Stimulated activated CD4-positive, alpha-beta T cell treated with anti-CD3 and anti-CD28 coated beads, Interleukin-2, amount 100 ng/mL, for 48 hours (primary cell): ENCODE results near the gene LCMT2.

Experiments used
- DNase-seq, 2 donors: peaks; one replicate each; pipeline ENCODE4 v3.0.0-alpha.2; 2020

The LCMT2 gene

DNA sequence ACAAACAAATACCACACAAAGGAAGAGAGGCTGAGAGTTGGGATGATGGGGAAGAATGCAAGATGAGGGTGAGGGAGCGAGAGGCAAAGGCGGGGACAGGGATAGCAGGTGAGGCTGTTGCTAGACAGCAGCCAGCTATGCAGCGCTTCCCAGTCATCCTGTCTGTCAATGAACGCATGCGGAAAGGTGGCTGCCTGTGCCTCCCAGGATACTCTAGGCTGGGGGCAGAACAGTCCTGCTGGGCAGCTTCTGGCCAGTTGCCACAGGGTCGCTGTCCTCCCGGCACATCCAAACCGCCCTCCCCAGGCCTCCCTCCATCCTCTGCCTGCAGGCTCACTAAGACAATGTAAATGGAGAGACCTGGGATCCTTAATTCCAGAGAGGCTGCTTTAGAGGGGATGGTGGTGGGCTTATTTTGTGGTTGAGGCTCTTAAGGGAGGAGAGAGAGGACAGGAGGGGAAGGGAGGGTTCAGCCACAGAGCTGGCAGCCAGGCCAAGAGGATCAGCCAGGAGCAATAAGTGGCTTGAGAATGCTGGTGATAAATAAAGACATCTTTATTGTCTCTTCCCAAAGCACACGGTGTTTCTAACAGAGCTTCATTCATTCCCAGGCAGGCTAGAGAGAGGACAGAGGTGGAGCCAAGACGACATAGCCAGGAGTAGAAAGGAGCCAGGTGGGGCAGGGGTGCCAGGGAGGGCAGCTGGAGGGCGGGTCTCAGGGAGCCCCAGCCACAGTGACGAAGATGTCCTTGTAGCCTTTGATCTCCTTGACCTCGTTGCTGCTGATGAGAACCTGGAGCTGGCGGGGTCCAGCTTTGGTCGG, 54.4 kb downstream of the LCMT2 start:
- DNase-seq, result no peak

DNA sequence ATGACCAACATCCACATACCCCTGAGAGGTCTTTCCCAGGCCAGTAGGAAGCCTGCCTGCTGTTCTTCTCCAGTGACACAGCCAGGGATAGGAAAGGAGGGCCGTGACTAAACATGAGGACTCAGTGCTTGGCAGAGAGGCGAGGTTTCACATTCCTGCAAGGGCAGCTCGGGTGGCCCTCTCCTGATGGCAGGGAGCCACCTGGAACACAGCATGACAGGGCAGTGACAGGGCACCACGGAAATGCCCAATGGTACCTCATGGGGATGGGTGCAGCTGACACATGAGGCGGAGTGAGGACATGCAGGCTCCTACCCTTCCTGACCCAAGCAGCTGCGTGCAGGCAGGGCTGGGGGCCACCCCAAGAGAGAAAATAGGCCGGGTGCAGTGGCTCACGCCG, 56.2 kb downstream of the LCMT2 start:
- DNase-seq, result no peak
